ENCODE measurements around the gene DAZAP1. TPM values are rescaled to one million over a fixed set of nuclear protein-coding genes. Genes with fewer than 3 reads are reported as not detected.

DAZAP1 gene
- total and polyA plus RNA-seq, 8 donors = 35.3 to 67.4 (median 55.1) TPM

- no peak for TF ChIP-seq CTCF (IDR thresholded peaks at IDR 0.05)
- Histone ChIP-seq H3K36me3 (no peaks in the 10 kb centered on the region), H3K4me1 (peaks cover 11 to 21% (median 18%) of the 10 kb centered on the region in 3 donors), H3K27ac (no peak overlapping the region), H3K27me3 (no peaks in the 10 kb centered on the region), H3K4me3 (peak overlapping the region in 1 of 4 donors; percentile 96), H3K9me3 (no peaks in the 10 kb centered on the region)
- WGBS, 2 donors = 65 to 85% methylated on average over 15 of the region's 15 CpGs
- intact Hi-C loops (cut with DNase I) = no loop called here
- FAIRE-seq (no peak), DNase-seq (peak in 2 of 6 donors; percentile 63 to 86), ATAC-seq (no peak)
These were observed 7.6 kb upstream of the DAZAP1 start for GRCh38 chr19:1399745-1400144.

- Histone ChIP-seq H3K4me3 (peak overlapping the region; percentile 47 to 96 (median 85)), H3K9me3 (no peaks in the 10 kb centered on the region), H3K4me1 (peaks cover 3 to 13% (median 10%) of the 10 kb centered on the region in 3 donors), H3K27ac (peak overlapping the region; percentile 57 to 77 (median 66)), H3K27me3 (no peaks in the 10 kb centered on the region), H3K36me3 (no peaks in the 10 kb centered on the region)
- peak; percentile 76 to 91 (median 80) for DNase-seq
- 4 to 5% methylated on average over 36 of the region's 36 CpGs for WGBS, 2 donors
- intact Hi-C loops (cut with DNase I) = no loop called here
- no peak for TF ChIP-seq CTCF (IDR thresholded peaks at IDR 0.05)
- ATAC-seq = peak; percentile 53 to 68 (median 66)
- no peak for FAIRE-seq
These were observed 6.9 kb upstream of the DAZAP1 start for GRCh38 chr19:1400281-1401137.

GRCh38 chr19:1401138-1401888 is 6.1 kb upstream of the DAZAP1 start, which contains the start of gene GAMT:
TSS of gene GAMT (minus strand) at chr19:1401542. CDS start at chr19:1401476, 66 bp downstream.
- intact Hi-C loops (cut with DNase I) = no loop called here
- peak in 2 of 6 donors; percentile 72 to 83 for DNase-seq

GRCh38 chr19:1401889-1402217 is 5.5 kb upstream of the DAZAP1 start:
- DNase-seq (no peak), FAIRE-seq (no peak), ATAC-seq (no peak)
- H3K4me1 ChIP-seq = peaks cover 0 to 11% (median 7%) of the 10 kb centered on the region in 3 donors
- no peaks in the 10 kb centered on the region for H3K9me3 ChIP-seq
- H3K4me3 ChIP-seq = peak overlapping the region in 3 of 4 donors; percentile 80 to 96 (median 90)
- H3K27me3 ChIP-seq = no peaks in the 10 kb centered on the region
- no peak for TF ChIP-seq CTCF (IDR thresholded peaks at IDR 0.05)
- H3K27ac ChIP-seq = no peak overlapping the region
- 60 to 61% methylated on average over 11 of the region's 11 CpGs for WGBS, 2 donors
- no peaks in the 10 kb centered on the region for H3K36me3 ChIP-seq
- intact Hi-C loops (cut with DNase I) = no loop called here

More at GRCh38 chr19:1401138-1401888, 6.1 kb upstream of the DAZAP1 start, which contains the start of gene GAMT:
- TF ChIP-seq CTCF (IDR thresholded peaks at IDR 0.05) = peak in 3 of 4 donors; percentile 14 to 43 (median 36)
- WGBS, 2 donors = 1% methylated on average over 65 to 87 of the region's 87 CpGs
- peak within 1 kb of the TSS; percentile 47 to 96 (median 85) for H3K4me3 ChIP-seq
- H3K27ac ChIP-seq = peak within 1 kb of the TSS; percentile 57 to 77 (median 66)
- peaks cover 0 to 10% (median 7%) of the 10 kb centered on the region in 3 donors for H3K4me1 ChIP-seq
- H3K36me3 ChIP-seq = no peaks in the 10 kb centered on the region
- ATAC-seq = peak; percentile 66 to 75 (median 68)
- FAIRE-seq = no peak
- H3K9me3 ChIP-seq = no peaks in the 10 kb centered on the region
- H3K27me3 ChIP-seq = no peaks in the 10 kb centered on the region

Data from pancreas (tissue), 10 donors.